ENCODE measurements around the gene DST. TPM values are rescaled to one million over a fixed set of nuclear protein-coding genes. Genes with fewer than 3 reads are reported as not detected.

Gene DST
- total RNA-seq, 1 donor from 2014 or later: 442 TPM

GRCh38 chr6:56463443-56463842 lies 179.2 kb downstream of the DST start:
- Histone ChIP-seq H3K9ac (ENCODE audit: low read length) (no peak overlapping the region), H3K4me3 (ENCODE audit: insufficient read depth, low read depth, low read length) (no peak overlapping the region), H4K20me1 (ENCODE audit: insufficient read depth, low read length) (no peaks in the 10 kb centered on the region), H3K27ac (ENCODE audit: low read depth, low read length) (no peak overlapping the region), H2AFZ (ENCODE audit: low read depth, low read length) (no peak overlapping the region), H3K79me2 (ENCODE audit: insufficient read depth, low read length) (no peaks in the 10 kb centered on the region), H3K4me1 (ENCODE audit: insufficient read depth, low read length) (no peaks in the 10 kb centered on the region), H3K4me2 (ENCODE audit: low read length) (no peak overlapping the region), H3K27me3 (ENCODE audit: insufficient read depth, low read length) (no peaks in the 10 kb centered on the region), H3K36me3 (ENCODE audit: insufficient read depth, low read length) (peaks cover 59% of the 10 kb centered on the region), H3K9me3 (ENCODE audit: insufficient read depth, low read depth, low read length) (no peaks in the 10 kb centered on the region)
- Mint-ChIP-seq H3K9me3 (ENCODE audit: unreplicated experiment) (no peaks in the 10 kb centered on the region), H3K27ac (ENCODE audit: unreplicated experiment) (no peak overlapping the region), H3K4me1 (ENCODE audit: low read depth, unreplicated experiment) (no peaks in the 10 kb centered on the region), H3K36me3 (ENCODE audit: low read depth, unreplicated experiment) (peaks cover 7% of the 10 kb centered on the region), H3K4me3 (ENCODE audit: unreplicated experiment) (no peak overlapping the region), H3K27me3 (ENCODE audit: low read depth, unreplicated experiment) (no peaks in the 10 kb centered on the region)
- no peak for DNase-seq (ENCODE audit: low read depth)
- no peak for TF ChIP-seq CTCF (IDR thresholded peaks at IDR 0.05; ENCODE audit: insufficient read depth, low read depth, low read length)
- no peak for TF ChIP-seq EZH2 (IDR thresholded peaks at IDR 0.05; ENCODE audit: insufficient read depth, low read length)
- FAIRE-seq: no peak

GRCh38 chr6:56459030-56459805 lies 183.5 kb downstream of the DST start:
- H3K4me1 Mint-ChIP-seq (ENCODE audit: low read depth, unreplicated experiment): no peaks in the 10 kb centered on the region
- peaks cover 56% of the 10 kb centered on the region for H3K36me3 ChIP-seq (ENCODE audit: insufficient read depth, low read length)

More at GRCh38 chr6:56459030-56459805, 183.5 kb downstream of the DST start:
- Histone ChIP-seq H4K20me1 (ENCODE audit: insufficient read depth, low read length) (no peaks in the 10 kb centered on the region), H3K27ac (ENCODE audit: low read depth, low read length) (no peak overlapping the region), H3K4me1 (ENCODE audit: insufficient read depth, low read length) (no peaks in the 10 kb centered on the region), H3K79me2 (ENCODE audit: insufficient read depth, low read length) (no peaks in the 10 kb centered on the region), H2AFZ (ENCODE audit: low read depth, low read length) (no peak overlapping the region), H3K9me3 (ENCODE audit: insufficient read depth, low read depth, low read length) (no peaks in the 10 kb centered on the region), H3K9ac (ENCODE audit: low read length) (no peak overlapping the region), H3K4me2 (ENCODE audit: low read length) (no peak overlapping the region), H3K4me3 (ENCODE audit: insufficient read depth, low read depth, low read length) (no peak overlapping the region), H3K27me3 (ENCODE audit: insufficient read depth, low read length) (no peaks in the 10 kb centered on the region)
- no peak for DNase-seq (ENCODE audit: low read depth)
- Mint-ChIP-seq H3K27ac (ENCODE audit: unreplicated experiment) (no peak overlapping the region), H3K4me3 (ENCODE audit: unreplicated experiment) (no peak overlapping the region), H3K27me3 (ENCODE audit: low read depth, unreplicated experiment) (no peaks in the 10 kb centered on the region), H3K9me3 (ENCODE audit: unreplicated experiment) (no peaks in the 10 kb centered on the region), H3K36me3 (ENCODE audit: low read depth, unreplicated experiment) (peaks cover 14% of the 10 kb centered on the region)
- TF ChIP-seq CTCF (IDR thresholded peaks at IDR 0.05; ENCODE audit: insufficient read depth, low read depth, low read length) (no peak), EZH2 (IDR thresholded peaks at IDR 0.05; ENCODE audit: insufficient read depth, low read length) (no peak)
- no peak for FAIRE-seq

All from astrocyte (in vitro differentiated cells and primary cell).